Effector CD8-positive, alpha-beta T cell (primary cell): Measurements from ENCODE around the gene CNIH4.
"Not testable (repeated sequence)": the region's sequence is repeated elsewhere in the genome, so short reads cannot be mapped to it uniquely, and the experiment has no call there.

Experiments used
- DNase-seq: peaks from one replicate; lab custom pipeline; 2025; lab: John Stamatoyannopoulos, UW

CNIH4 gene

GRCh38 chr1:224348137-224348536 is 8.5 kb upstream of the CNIH4 start:
- no peak for DNase-seq

- DNase-seq: not testable (repeated sequence)
Measured at GRCh38 chr1:224349716-224350115, 7.0 kb upstream of the CNIH4 start.

DNA sequence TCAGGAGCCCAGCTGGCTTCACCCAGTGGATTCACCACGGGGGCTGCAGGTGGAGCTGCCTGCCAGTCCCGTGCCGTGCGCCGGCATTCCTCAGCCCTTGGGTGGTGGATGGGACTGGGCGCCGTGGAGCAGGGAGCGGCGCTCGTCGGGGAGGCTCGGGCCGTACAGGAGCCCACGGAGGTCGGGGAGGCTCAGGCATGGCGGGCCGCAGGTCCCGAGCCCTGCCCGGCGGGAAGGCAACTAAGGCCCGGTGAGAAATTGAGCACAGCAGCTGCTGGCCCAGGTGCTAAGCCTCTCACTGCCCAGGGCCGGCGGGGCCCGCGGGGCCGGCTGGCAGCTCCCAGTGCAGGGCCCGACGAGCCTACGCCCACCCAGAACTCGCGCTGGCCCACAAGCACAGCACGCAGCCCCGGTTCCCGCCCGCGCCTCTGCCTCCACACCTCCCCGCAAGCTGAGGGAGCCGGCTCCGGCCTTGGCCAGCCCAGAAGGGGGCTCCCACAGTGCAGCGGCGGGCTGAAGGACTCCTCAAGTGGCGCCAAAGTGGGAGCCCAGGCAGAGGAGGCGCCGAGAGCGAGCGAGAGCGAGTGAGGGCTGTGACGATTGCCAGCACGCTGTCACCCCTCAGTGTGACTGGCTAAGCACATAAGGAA is 4.1 kb upstream of the CNIH4 start:
- DNase-seq: not testable (repeated sequence)

DNA sequence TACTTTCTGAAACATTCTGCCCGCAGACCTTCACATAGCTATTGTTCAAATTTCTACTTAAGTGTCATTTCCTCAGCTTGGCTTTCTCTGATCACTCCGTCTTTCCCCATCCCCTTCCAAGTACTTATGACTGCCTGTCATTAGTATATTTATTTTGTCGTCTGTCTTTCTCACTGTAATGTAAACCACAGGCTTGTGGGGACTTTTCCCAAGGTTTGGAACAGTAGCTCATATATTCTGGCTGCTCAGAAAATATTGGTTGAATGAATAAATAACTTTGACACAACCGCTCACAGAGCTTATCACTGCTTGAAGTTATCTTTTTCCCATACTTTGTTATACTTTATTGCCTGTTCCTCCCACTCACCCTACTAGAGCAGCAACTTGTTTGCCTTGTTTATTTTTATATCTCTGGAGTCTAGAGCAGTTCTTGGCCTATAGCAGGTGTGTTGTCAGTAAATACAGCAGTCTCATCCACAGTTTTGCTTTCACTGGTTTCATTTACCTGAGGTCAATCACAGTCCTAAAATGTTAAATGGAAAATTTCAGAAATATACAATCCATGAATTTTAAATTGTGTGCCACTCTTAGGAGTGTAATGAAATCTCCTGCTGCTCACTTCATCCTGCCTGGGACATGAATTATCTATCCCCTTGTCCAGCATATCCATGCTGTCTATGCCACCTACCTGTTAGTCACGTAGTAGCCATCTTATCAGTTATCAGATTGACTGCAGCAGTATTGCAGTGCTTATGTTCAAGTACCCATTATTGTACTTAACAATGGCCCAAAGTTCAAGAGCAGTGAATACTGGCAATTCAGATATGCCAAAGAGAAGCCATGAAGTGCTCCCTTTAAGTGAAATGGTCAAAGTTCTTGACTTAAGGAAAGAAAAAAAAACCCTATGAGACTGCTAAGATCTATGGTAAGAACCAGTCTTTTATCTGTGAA is 2.4 kb upstream of the CNIH4 start:
- no peak for DNase-seq

DNA sequence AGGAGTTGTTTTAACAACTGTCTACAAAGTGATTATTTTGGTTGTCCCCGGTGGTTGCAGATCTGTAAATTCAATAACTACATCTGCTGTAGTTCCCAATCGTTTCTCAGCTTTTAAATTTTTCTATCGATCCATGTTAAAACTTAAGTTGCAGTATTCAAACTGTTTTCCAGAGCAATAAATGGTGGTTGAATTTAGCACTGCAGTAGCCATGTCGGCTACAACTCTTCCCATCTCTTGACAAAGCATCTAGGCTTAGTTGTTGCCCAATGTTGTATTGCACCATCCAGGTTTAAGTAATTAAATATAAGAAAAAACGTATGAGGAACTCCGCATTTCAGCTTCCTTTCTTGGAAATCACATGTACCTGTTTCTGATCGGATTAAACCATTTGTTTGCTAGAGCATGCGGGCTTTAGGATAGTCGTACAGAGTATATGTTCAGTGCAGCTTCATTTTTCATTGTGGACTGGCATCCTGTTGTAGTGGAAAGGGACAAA is 996 bp downstream of the CNIH4 start:
- DNase-seq: no peak

DNA sequence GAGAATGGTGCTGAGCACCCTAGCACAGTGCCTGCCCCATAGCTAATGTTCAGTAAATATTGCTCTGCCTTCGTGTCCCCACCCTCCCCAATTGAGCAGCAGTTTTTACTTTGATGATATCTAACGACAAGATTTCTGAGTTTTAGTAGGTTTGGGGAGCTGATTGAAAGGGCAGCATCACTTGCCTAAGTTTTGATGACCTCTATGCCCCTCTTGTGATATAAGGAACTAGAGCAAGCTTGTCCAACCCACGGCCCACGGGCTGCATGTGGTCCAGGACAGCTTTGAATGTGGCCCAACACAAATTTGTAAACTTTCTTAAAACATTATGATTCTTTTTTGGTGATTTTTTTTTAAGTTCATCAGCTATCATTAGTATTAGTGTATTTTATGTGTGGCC is 1.6 kb downstream of the CNIH4 start:
- no peak for DNase-seq

DNA sequence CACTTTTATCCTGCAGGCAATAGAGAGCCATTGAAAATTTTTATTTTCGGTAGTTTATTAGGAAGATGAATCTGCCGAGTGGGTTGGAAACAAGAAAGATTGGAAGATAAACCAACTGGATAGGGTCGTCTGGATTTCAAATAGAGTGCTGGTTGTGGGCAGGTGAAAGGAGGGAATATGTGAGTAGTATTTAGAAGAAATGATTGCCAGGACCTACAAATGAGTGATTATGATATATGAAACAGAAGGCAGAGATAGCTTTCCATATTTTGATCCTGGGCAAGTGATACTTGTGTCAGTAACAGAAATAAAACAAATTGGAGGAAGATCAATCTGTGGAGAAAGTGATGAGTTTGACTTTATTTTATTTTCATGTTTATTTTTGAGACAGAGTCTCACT is 2.5 kb downstream of the CNIH4 start:
- DNase-seq: no peak

- no peak for DNase-seq
Measured at GRCh38 chr1:224368409-224368808, 11.7 kb downstream of the CNIH4 start.

DNA sequence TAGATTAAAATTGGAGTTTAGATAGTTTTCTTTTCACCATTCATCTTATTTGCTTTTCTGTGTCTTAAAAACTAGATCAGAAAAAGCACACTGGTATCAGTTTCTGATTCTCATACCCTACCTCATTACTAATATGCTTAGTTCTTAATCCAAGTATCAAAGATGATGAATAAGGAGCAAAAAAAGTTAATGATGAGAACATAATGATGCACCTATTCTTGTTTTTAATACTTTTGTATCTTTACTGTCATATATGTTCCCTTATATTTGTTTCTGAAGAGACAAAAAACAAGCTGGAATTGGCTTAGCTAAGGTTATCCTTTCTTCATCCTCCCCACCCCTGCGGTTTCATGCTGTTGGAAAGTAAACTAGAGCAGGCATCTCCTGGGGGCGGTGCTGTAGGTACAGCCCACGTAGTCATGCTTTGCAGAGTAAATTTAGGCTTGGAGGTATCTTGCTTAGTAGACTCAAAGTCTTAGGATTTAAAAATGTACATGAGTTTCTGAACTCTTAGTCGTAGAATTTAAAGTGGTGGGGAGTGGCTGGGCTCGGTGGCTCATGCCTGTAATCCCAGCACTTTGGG is 16.4 kb downstream of the CNIH4 start:
- no peak for DNase-seq

- no peak for DNase-seq
Measured at GRCh38 chr1:224375059-224375458, 18.4 kb downstream of the CNIH4 start.

DNA sequence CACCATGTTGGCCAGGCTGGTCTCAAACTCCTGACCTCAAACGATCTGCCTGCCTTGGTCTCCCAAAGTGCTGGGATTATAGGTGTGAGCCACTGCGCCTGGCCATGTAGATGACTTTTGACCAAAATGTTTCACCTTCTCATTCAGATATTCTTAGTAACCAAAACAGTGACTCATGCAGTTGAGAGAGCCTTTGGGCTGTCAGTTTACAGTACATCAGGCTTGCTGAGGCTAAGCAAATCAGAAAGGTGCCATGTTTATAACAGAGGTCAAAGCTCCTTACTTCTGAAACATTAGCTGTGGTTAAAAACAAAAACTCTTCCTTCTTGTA is 21.0 kb downstream of the CNIH4 start:
- no peak for DNase-seq

DNA sequence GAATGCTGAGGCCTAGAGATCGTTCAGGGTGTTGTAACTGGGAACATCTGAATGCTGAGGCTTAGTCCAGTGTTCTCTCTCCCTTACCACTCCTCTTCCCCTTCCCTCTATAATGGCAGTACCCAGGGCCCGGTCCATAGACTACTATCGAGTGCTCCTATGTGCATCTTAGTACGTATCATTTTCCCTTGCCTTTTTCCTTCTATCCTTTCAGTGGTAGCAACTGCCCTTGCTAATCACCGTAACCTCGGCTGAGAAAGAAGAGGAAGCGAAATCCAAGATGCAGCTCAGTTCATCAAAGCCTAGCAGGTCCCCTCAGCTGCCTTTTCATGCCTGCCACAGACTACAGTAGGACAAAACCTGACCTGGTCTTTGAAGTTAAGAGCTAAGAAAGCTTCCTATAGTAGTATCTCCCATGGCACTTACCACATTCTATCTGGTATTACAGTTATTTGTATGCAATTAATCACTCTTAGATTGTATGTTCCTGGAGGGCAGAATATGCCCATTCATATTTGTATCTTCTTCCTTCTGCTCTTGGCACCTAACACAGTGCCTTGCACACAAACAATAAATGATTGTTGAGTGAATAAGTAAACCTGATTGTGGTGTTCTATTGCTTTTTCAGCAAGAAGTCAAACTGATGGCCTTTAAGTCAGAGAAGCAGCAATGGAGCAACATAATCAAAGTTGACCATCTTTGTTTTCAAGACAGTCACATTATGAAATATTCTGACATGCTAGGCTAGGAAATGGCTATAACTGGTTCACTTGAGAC is 22.4 kb downstream of the CNIH4 start:
- DNase-seq: no peak

DNA sequence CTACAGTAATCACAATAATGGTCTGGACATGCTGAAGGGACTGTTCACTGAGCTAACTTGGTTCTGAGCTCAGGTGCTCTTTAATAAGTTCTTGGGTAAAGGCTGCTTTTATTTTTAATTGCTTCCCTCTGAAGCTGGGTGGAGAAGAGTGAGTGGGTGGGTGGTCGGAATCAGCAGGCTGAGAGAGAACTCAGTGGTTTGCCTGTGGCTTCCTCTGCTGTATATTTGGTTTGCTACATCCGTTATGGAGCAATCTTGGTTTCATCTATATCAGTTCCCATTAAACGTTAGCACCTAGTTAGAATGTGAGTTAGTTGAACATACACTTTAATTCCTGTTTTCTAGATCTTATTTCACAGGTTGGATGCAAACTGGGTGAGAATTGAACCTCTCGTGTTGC is 23.3 kb downstream of the CNIH4 start:
- no peak for DNase-seq

DNA sequence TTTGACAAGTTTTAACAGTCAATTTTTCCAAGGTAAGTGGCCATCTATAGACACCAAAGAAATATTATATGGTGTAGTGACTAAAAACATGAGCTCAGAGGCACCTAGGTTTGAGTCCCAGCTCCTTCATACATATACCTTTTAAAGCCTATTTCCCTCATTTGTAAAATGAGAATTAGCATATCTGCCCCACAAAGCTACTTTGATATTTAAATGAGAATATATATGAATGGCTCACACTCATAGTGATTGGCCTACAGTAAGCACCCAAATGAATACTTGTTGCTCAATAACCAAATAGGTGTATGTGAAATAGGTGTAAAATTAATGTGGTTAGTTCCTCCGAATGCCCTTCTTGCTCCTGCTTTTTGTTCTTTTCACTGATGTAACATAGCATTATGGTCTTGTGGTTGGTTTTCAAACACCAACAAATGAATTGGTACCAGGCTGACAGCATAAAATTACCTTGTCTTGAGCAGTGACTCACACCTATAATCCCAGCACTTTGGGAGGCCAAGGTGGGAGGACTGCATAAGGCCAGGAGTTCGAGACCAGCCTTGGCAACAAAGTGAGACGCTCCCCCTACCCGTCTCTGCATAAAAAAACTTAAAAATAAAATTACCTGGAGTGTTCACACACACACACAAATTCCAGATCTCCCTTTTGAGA is 25.3 kb downstream of the CNIH4 start:
- no peak for DNase-seq

DNA sequence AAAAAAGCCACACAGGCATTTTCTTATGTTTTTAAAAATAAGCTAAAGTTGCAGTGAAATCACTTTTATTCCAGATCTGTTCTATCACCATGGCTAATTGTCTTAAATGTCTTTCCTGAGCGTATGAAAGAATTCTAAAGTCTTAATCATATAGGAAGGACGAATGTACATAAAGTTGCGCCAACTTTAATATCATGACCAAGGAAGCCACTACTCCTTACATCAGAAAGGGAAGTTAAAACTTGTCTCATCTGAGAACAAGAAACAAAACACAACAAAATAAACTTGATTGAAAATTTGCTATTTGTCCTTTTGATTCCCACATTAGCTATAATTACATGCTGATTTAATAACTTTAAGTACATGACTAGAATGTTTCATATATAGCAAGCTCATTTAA is 26.5 kb downstream of the CNIH4 start:
- no peak for DNase-seq

- no peak for DNase-seq
Measured at GRCh38 chr1:224387302-224387912, 30.7 kb downstream of the CNIH4 start.

- no peak for DNase-seq
Measured at GRCh38 chr1:224387943-224388342, 31.3 kb downstream of the CNIH4 start.

DNA sequence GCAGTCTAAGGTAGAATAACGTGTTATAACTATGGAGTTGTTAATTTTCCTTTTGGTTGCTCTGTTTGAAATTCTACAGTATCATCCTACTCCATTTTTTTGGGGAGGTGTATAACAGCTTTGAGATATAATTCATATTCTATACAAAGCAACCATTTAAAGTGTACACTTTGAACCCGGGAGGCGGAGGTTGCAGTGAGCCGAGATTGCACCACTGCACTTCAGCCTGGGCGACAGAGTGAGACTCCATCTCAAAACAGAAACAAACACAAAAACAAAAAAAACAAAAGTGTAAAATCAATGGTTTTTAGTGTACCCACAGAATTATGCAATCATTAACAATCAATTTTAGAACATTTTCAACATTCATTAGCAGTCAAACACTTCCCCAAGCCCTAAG is 33.8 kb downstream of the CNIH4 start:
- DNase-seq: no peak

GRCh38 chr1:224392411-224393249 is 36.0 kb downstream of the CNIH4 start:
- no peak for DNase-seq

GRCh38 chr1:224393294-224393693 is 36.6 kb downstream of the CNIH4 start:
- DNase-seq: no peak
